GM13976 (cell line): ENCODE data around the gene DCUN1D2.
A peak's percentile ranks its signal among the peaks of the same experiment; 100 is the strongest.

Experiments
- DNase-seq: peaks from one replicate; pipeline ENCODE4 v3.0.0; 2012; ENCODE audit warnings: low spot score
- CTCF ChIP-seq: IDR thresholded peaks from 2 replicates; pipeline ENCODE4 v1.5.1; 2012; ENCODE audit warnings: borderline replicate concordance, mild to moderate bottlenecking; ENCODE audit not compliant: insufficient read depth; ENCODE audit errors: extremely low read depth, missing control alignments, control extremely low read depth
- in situ Hi-C: fragments of 300-500 bp; cut with MboI; formaldehyde crosslinking; loops from one replicate; pipeline ENCODE4 v1.12.0; 2022; ENCODE audit warnings: low sequenced_read_pairs, mixed read lengths, inconsistent platforms; ENCODE audit not compliant: unreplicated experiment

DCUN1D2 gene

GRCh38 chr13:113490496-113491417, at the start of gene DCUN1D2:
DCUN1D2 (minus strand) TSS chr13:113490711; CDS start chr13:113490669, 42 bp downstream.
- no peak for TF ChIP-seq CTCF
- in situ Hi-C loops = no loop called here
- DNase-seq = peak; percentile 98

DNA sequence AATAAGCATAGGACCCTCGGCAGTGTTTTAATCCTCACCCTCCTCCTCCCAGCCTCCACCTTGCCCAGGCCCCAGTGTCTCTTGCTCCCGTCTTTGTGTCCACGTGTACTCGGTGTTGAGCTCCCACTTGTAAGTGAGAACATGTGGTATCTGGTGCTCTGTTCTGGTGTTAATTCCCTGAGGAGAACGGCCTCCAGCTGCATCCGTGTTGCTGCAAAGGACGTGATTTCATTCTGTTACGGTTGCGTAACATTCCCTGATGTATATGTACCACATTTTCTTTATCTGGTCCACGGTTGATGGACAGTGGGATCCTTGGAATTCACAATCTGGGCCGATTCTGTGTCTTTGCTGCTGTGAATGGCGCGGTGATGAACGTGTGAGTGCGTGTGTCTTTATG, 49.3 kb upstream of the DCUN1D2 start:
- in situ Hi-C loops = no loop called here
- no peak for DNase-seq
- TF ChIP-seq CTCF = no peak

DNA sequence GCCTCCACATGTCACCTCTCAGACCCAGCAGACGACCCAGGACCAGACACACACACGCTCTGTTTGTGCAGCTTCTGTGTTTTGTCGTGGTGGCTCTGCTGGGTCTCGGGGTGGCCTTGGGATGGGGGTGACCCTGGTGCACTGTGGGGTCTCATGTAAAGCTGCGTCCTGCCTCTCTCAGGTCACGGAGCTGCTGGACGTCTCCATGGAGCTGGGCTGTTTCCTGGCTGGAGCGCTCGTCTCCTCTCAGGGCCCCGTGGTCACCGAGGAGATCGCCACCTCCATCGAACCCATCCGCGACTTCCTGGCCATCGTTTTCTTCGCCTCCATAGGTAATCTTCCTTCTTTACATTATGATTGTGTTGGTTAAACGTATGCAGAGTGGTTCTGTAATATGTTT, 48.7 kb upstream of the DCUN1D2 start:
- in situ Hi-C loops = no loop called here
- no peak for TF ChIP-seq CTCF
- no peak for DNase-seq

GRCh38 chr13:113538689-113539058, 48.2 kb upstream of the DCUN1D2 start:
- in situ Hi-C loops = no loop called here

DNA sequence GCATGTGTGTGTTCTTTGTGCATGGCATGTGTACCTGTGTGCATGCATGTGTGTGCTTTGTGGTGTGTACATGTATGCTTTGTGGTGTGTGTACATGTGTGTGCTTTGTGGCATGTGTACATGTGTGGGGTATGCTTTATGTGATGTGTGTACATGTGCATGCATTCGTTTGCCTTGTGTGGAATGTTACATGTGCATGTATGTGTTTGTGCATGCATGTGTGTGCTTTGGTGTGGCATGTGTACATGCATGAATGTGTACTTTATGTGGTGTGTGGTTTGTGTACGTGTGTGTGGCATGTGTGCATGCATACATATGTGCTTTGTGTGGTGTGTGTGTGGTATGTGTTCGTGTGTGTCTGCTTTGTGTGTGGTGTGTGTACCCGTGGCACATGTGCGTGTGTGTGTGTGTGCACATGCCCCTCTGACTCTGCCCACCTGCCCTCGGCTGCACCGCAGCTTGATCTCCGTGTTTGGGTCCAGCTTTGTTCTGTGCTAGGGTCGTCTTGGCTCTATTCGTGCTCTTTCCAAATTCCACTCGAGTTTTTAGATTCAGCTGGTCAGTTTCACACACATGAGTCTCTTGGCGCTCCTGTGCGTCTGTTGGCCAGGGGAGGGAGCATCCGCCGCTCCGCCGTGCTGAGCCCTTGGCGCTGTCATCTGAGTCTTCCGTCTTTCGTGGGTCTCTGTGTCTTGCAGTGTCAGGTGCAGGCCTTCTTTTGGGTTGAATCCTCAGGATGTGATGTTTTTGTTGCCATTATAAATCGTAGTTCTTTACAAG, 47.6 kb upstream of the DCUN1D2 start:
- no peak for TF ChIP-seq CTCF
- DNase-seq = no peak
- in situ Hi-C loops = no loop called here

More at GRCh38 chr13:113538689-113539058, 48.2 kb upstream of the DCUN1D2 start:
- no peak for TF ChIP-seq CTCF
- DNase-seq = no peak

DNA sequence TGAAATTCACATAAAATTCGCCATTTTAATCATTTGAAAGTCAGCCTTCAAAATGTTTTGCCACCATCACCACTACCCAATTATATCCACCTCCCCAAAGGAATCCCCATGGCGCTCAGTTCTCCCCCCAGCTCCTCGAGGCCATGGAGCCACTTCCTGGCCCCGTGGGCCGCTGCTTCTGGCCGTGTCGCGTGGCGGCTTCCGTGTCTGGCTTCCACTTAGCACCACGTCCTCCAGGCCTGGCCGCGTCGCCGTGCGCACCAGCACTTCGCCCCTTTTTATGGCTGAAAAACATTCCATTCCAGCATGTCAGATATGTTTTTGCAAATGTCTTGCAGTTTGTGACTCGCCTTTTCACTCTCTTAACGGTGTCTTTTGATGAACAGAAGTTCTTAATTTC, 46.7 kb upstream of the DCUN1D2 start:
- no peak for TF ChIP-seq CTCF
- DNase-seq = no peak
- in situ Hi-C loops = no loop called here
